HepG2 (cell line): ENCODE data around the gene SLC29A2. TPM values are rescaled to one million over a fixed set of nuclear protein-coding genes. Genes with fewer than 3 reads are reported as not detected.

ENCODE experiments used
- AGO2 ChIP-seq: fragments of 200-400 bp; formaldehyde crosslinking; optimal IDR thresholded peaks from 2 replicates; pipeline ENCODE3; 2017; ENCODE audit warnings: mild to moderate bottlenecking, low read depth, low read length, moderate library complexity
- ARID3A ChIP-seq: IDR thresholded peaks from 2 replicates; pipeline ENCODE4 v1.6.1; 2012; ENCODE audit warnings: low read depth, low read length, improper control_type of control experiment
- ARNT2 ChIP-seq: sonication (generic); formaldehyde crosslinking; IDR thresholded peaks from 2 replicates; pipeline ENCODE4 v1.8.0; 2022; ENCODE audit warnings: mild to moderate bottlenecking, low read depth, missing genetic modification reagents, moderate library complexity
- PATZ1 ChIP-seq: sonication (generic); formaldehyde crosslinking; IDR thresholded peaks from 2 replicates; pipeline ENCODE4 v1.4.0; 2020; ENCODE audit warnings: missing genetic modification reagents
- SALL1 ChIP-seq: sonication (generic); formaldehyde crosslinking; IDR thresholded peaks from 2 replicates; pipeline ENCODE4 v1.8.0; 2022; ENCODE audit warnings: mild to moderate bottlenecking, missing genetic modification reagents
- TCF7 ChIP-seq: sonication (generic); IDR thresholded peaks from 2 replicates; pipeline ENCODE4 v1.6.1; 2016; ENCODE audit warnings: antibody characterized with exemption, low read depth
- ZNF609 ChIP-seq: sonication (generic); formaldehyde crosslinking; IDR thresholded peaks from 2 replicates; pipeline ENCODE4 v1.4.0; 2020; ENCODE audit warnings: mild to moderate bottlenecking, missing genetic modification reagents, borderline replicate concordance
- ZNF737 ChIP-seq: sonication (generic); formaldehyde crosslinking; IDR thresholded peaks from 2 replicates; pipeline ENCODE4 v1.5.0; 2020; ENCODE audit warnings: missing genetic modification reagents, mild to moderate bottlenecking, borderline replicate concordance
- ZNF773 ChIP-seq: sonication (generic); formaldehyde crosslinking; IDR thresholded peaks from 2 replicates; pipeline ENCODE4 v1.4.0; 2020; ENCODE audit warnings: missing genetic modification reagents, borderline replicate concordance
- ZNF781 ChIP-seq: sonication (generic); formaldehyde crosslinking; IDR thresholded peaks from 2 replicates; pipeline ENCODE4 v1.5.1; 2020; ENCODE audit warnings: borderline replicate concordance, mild to moderate bottlenecking, missing genetic modification reagents; ENCODE audit errors: not compliant biosample characterization
- polyA plus RNA-seq, 8 experiments: library from polyadenylated mRNA; depleted of rRNA in 3 of 8; stranded (reverse) in 7 of 8; unstranded in 1 of 8; fragments of >200 nt; fragmentation: Illumina TruSeq in 4 of 8; extraction: Trizol in 4 of 8; gene quantifications; 2 replicates each; pipeline versions ENCODE4 v1.2.1 to v1.2.3, GENCODE V29; 2011 to 2016; ENCODE audit warnings: low read depth in 4 of 8, missing spikeins in 1 of 8, mixed read lengths in 1 of 8; ENCODE audit not compliant: insufficient read depth in 1 of 8
- total RNA-seq, 5 experiments: library from RNA; depleted of rRNA; stranded (reverse); fragments of >200 nt; fragmentation: Illumina TruSeq; extraction: Trizol; gene quantifications; 2 replicates each; pipeline ENCODE4 v1.2.3, GENCODE V29; 2016; ENCODE audit warnings: low read depth in 1 of 5
- TF ChIP-seq, protein P1 (sequence below): sonication (generic); formaldehyde crosslinking; IDR thresholded peaks from 2 replicates; pipeline ENCODE4 v1.4.0; 2020; ENCODE audit warnings: missing genetic modification reagents, borderline replicate concordance
- TF ChIP-seq, protein P2 (sequence below): IDR thresholded peaks from 2 replicates; pipeline ENCODE4 v1.6.1; 2016; ENCODE audit warnings: missing compliant biosample characterization, missing genetic modification reagents, borderline replicate concordance

The SLC29A2 gene
- total and polyA plus RNA-seq, 2 of the 13 experiments (the other 11 are each of a cell fraction or from before 2014, with no cell fraction given), result 0.63 to 0.66 TPM

DNA sequence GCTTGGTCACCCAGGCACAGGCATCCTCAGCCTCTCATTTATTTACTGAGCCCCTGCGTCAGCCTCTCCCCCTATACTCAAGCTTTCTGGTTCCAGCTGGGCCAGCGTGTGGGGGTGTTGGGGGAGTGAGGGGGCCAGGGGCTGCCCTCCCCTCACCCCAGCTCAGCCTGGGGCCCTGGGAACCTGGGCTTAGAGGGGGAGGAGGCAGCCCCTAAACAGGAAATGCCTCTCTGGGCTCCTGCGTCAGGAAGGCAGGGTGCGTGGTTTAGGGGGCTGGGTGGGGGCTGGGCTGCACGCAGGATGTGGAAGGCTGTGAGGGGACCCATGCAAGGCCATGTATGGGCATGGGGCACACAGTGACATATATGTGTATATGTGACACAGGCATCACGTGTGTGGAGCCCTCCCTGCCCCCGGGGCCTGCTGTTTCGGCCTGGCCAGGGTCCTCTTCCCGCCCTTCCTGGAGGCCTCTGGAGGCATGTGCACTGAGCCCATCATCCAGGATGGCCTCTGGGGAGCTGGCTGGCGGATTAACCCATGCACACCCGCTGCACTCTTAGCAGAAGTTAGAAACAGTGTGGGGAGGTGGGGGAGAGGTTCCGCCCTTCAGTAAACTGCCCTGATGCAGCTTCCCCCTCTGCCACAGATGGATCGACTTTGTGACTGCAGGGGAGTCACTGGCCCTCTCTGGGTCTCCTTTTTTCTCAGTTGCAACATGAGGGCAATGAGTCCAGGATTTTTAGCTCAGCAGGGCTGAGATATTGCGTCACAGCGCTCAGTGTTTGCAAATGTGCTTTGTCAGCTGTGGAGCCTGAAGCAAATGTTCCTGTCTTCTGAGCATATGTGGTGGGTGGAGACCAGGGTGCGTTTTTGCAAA is 53.6 kb downstream of the SLC29A2 start (continued):
- 0 out of 2 replicates have a peak, but pooled peaks have one; percentile 18 for TF ChIP-seq ARNT2 (CRISPR knock-in tag)
- no peak for TF ChIP-seq ZNF773
- TF ChIP-seq, protein P1, sequence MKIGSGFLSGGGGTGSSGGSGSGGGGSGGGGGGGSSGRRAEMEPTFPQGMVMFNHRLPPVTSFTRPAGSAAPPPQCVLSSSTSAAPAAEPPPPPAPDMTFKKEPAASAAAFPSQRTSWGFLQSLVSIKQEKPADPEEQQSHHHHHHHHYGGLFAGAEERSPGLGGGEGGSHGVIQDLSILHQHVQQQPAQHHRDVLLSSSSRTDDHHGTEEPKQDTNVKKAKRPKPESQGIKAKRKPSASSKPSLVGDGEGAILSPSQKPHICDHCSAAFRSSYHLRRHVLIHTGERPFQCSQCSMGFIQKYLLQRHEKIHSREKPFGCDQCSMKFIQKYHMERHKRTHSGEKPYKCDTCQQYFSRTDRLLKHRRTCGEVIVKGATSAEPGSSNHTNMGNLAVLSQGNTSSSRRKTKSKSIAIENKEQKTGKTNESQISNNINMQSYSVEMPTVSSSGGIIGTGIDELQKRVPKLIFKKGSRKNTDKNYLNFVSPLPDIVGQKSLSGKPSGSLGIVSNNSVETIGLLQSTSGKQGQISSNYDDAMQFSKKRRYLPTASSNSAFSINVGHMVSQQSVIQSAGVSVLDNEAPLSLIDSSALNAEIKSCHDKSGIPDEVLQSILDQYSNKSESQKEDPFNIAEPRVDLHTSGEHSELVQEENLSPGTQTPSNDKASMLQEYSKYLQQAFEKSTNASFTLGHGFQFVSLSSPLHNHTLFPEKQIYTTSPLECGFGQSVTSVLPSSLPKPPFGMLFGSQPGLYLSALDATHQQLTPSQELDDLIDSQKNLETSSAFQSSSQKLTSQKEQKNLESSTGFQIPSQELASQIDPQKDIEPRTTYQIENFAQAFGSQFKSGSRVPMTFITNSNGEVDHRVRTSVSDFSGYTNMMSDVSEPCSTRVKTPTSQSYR (CRISPR knock-in tag), result peak; percentile 3; the same call in 1 of the 2 replicates
- TF ChIP-seq, protein P2, sequence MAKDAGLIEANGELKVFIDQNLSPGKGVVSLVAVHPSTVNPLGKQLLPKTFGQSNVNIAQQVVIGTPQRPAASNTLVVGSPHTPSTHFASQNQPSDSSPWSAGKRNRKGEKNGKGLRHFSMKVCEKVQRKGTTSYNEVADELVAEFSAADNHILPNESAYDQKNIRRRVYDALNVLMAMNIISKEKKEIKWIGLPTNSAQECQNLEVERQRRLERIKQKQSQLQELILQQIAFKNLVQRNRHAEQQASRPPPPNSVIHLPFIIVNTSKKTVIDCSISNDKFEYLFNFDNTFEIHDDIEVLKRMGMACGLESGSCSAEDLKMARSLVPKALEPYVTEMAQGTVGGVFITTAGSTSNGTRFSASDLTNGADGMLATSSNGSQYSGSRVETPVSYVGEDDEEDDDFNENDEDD (CRISPR knock-in tag), result peak; percentile 75; the same call in 1 of the 2 replicates
- no peak for TF ChIP-seq ZNF609 (CRISPR knock-in tag)
- no peak for TF ChIP-seq TCF7
- peak; percentile 22; the same call in 1 of the 2 replicates for TF ChIP-seq PATZ1
- TF ChIP-seq ZNF737 (CRISPR knock-in tag), result no peak
- no peak for TF ChIP-seq ZNF781
- TF ChIP-seq AGO2, result no peak
- peak; percentile 41 for TF ChIP-seq SALL1 (CRISPR knock-in tag)
- no peak for TF ChIP-seq ARID3A
